GM12878 (cell line): ENCODE results near the gene CSTPP1.

ENCODE experiments used
- CBX3 ChIP-seq: fragments of 200-600 bp; sonication (generic); IDR thresholded peaks from 2 replicates; pipeline ENCODE4 v1.6.1; 2016; ENCODE audit warnings: low read depth, borderline replicate concordance
- CEBPB ChIP-seq, 2 experiments: fragments of 150-350 bp in 1 of 2; IDR thresholded peaks; 2 replicates each; pipeline ENCODE4 v1.6.1; 2012 to 2014; ENCODE audit warnings: low read depth in 2 of 2, low read length in 2 of 2, borderline replicate concordance in 1 of 2, inconsistent platforms in 1 of 2
- EZH2 ChIP-seq: IDR thresholded peaks from 2 replicates; pipeline ENCODE4 v1.6.1; 2012; ENCODE audit warnings: low read depth, mild to moderate bottlenecking, control low read depth, inconsistent platforms, low read length, borderline replicate concordance; ENCODE audit not compliant: control insufficient read depth
- MYC ChIP-seq: IDR thresholded peaks from 2 replicates; pipeline ENCODE4 v1.6.1; 2011; ENCODE audit warnings: mild to moderate bottlenecking, low read length, moderate library complexity, inconsistent platforms; ENCODE audit not compliant: insufficient read depth, insufficient replicate concordance, insufficient read length, severe bottlenecking
- NFXL1 ChIP-seq: fragments of 450-650 bp; IDR thresholded peaks from 2 replicates; pipeline ENCODE4 v1.6.1; 2017; ENCODE audit warnings: antibody characterized with exemption, mild to moderate bottlenecking, borderline replicate concordance
- NR2C1 ChIP-seq: fragments of 450-650 bp; IDR thresholded peaks from 2 replicates; pipeline ENCODE4 v1.6.1; 2017; ENCODE audit warnings: antibody characterized with exemption, mild to moderate bottlenecking, moderate library complexity
- NR2C2 ChIP-seq: IDR thresholded peaks from 2 replicates; pipeline ENCODE4 v1.6.1; 2011; ENCODE audit warnings: borderline replicate concordance, low read depth; ENCODE audit not compliant: control insufficient read depth, insufficient read length
- POLR2A ChIP-seq: IDR thresholded peaks from 2 replicates; pipeline ENCODE4 v1.6.1; 2011; ENCODE audit warnings: low read depth, mild to moderate bottlenecking, low read length
- SUPT20H ChIP-seq: IDR thresholded peaks from 2 replicates; pipeline ENCODE4 v1.6.1; 2011; ENCODE audit warnings: low read depth, mild to moderate bottlenecking, low read length, moderate library complexity, borderline replicate concordance; ENCODE audit not compliant: control insufficient read depth
- YY1 ChIP-seq: IDR thresholded peaks from 2 replicates; pipeline ENCODE4 v1.6.1; 2011; ENCODE audit warnings: low read depth, mild to moderate bottlenecking, low read length
- TF ChIP-seq, protein P1 (sequence below), 3 experiments: IDR thresholded peaks in 2 of 3; conservative IDR thresholded peaks in 1 of 3; 2 replicates each; pipeline ENCODE4 v1.5.1; 2011; ENCODE audit warnings: low read depth in 3 of 3, low read length in 3 of 3, mild to moderate bottlenecking in 3 of 3, control low read depth in 2 of 3, moderate library complexity in 2 of 3, inconsistent platforms in 1 of 3, mixed read lengths in 1 of 3; ENCODE audit not compliant: control insufficient read depth in 2 of 3, insufficient read depth in 1 of 3; ENCODE audit errors: extremely low read depth in 1 of 3
- TF ChIP-seq, protein P2 (sequence below): fragments of 450-650 bp; IDR thresholded peaks from 2 replicates; pipeline ENCODE4 v1.6.1; 2017; ENCODE audit warnings: borderline replicate concordance
- TF ChIP-seq, protein P3 (sequence below): fragments of 150-350 bp; IDR thresholded peaks from 2 replicates; pipeline ENCODE4 v1.6.1; 2016; ENCODE audit warnings: low read depth, low read length

DNA sequence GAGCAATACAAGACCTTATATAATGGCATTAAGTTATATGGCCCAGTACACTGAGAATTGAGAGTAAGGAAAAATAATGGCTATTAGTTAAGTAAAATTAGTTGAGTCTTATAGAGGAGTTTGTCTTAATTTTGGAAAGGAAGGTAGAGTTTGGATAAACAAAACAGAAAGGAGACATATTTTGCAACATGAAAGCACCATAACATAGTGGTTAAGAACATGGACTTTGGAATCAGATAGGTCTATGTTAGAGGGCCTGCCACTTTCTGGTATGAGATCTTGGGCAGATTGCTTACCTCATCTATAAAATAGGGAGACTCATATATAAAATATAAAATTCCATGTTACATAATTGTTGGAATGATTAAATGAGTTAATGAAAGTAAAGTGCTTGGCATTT is 68.9 kb downstream of the CSTPP1 start:
- TF ChIP-seq, protein P1, sequence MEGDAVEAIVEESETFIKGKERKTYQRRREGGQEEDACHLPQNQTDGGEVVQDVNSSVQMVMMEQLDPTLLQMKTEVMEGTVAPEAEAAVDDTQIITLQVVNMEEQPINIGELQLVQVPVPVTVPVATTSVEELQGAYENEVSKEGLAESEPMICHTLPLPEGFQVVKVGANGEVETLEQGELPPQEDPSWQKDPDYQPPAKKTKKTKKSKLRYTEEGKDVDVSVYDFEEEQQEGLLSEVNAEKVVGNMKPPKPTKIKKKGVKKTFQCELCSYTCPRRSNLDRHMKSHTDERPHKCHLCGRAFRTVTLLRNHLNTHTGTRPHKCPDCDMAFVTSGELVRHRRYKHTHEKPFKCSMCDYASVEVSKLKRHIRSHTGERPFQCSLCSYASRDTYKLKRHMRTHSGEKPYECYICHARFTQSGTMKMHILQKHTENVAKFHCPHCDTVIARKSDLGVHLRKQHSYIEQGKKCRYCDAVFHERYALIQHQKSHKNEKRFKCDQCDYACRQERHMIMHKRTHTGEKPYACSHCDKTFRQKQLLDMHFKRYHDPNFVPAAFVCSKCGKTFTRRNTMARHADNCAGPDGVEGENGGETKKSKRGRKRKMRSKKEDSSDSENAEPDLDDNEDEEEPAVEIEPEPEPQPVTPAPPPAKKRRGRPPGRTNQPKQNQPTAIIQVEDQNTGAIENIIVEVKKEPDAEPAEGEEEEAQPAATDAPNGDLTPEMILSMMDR (IDR thresholded peaks at IDR 0.05 in 2 of 3, conservative IDR thresholded peaks at IDR 0.05 in 1 of 3; ENCODE audit: control insufficient read depth in 2 of 3, extremely low read depth in 1 of 3, insufficient read depth in 1 of 3, low read depth in 3 of 3, low read length in 3 of 3): no peak
- TF ChIP-seq POLR2A (no peak), CEBPB (IDR thresholded peaks at IDR 0.05; ENCODE audit: borderline replicate concordance in 1 of 2, low read depth in 2 of 2, low read length in 2 of 2) (no peak), YY1 (no peak), NR2C1 (no peak), EZH2 (no peak), CBX3 (no peak), NR2C2 (no peak), MYC (no peak), SUPT20H (no peak), NFXL1 (no peak)
- TF ChIP-seq, protein P2, sequence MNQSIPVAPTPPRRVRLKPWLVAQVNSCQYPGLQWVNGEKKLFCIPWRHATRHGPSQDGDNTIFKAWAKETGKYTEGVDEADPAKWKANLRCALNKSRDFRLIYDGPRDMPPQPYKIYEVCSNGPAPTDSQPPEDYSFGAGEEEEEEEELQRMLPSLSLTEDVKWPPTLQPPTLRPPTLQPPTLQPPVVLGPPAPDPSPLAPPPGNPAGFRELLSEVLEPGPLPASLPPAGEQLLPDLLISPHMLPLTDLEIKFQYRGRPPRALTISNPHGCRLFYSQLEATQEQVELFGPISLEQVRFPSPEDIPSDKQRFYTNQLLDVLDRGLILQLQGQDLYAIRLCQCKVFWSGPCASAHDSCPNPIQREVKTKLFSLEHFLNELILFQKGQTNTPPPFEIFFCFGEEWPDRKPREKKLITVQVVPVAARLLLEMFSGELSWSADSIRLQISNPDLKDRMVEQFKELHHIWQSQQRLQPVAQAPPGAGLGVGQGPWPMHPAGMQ: no peak
- TF ChIP-seq, protein P3, sequence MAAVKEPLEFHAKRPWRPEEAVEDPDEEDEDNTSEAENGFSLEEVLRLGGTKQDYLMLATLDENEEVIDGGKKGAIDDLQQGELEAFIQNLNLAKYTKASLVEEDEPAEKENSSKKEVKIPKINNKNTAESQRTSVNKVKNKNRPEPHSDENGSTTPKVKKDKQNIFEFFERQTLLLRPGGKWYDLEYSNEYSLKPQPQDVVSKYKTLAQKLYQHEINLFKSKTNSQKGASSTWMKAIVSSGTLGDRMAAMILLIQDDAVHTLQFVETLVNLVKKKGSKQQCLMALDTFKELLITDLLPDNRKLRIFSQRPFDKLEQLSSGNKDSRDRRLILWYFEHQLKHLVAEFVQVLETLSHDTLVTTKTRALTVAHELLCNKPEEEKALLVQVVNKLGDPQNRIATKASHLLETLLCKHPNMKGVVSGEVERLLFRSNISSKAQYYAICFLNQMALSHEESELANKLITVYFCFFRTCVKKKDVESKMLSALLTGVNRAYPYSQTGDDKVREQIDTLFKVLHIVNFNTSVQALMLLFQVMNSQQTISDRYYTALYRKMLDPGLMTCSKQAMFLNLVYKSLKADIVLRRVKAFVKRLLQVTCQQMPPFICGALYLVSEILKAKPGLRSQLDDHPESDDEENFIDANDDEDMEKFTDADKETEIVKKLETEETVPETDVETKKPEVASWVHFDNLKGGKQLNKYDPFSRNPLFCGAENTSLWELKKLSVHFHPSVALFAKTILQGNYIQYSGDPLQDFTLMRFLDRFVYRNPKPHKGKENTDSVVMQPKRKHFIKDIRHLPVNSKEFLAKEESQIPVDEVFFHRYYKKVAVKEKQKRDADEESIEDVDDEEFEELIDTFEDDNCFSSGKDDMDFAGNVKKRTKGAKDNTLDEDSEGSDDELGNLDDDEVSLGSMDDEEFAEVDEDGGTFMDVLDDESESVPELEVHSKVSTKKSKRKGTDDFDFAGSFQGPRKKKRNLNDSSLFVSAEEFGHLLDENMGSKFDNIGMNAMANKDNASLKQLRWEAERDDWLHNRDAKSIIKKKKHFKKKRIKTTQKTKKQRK: no peak
